Vagina (tissue), 2 donors: ENCODE results near the gene ZNF57.

Experiments
- POLR2A ChIP-seq, 2 donors: fragments of 450-650 bp; IDR thresholded peaks; one replicate each; pipeline ENCODE4 v1.6.1; 2017; ENCODE audit warnings: antibody characterized with exemption in 2 of 2, mild to moderate bottlenecking in 2 of 2, moderate library complexity in 2 of 2
- POLR2AphosphoS5 ChIP-seq, 2 donors: sonication (generic); formaldehyde crosslinking; IDR thresholded peaks; one replicate each; pipeline ENCODE4 v1.9.0; 2017; ENCODE audit warnings: antibody characterized with exemption in 2 of 2, mild to moderate bottlenecking in 2 of 2, low read depth in 1 of 2; ENCODE audit not compliant: insufficient read depth in 1 of 2
- TF ChIP-seq, protein P1 (sequence below), 3 experiments: fragments of 450-650 bp in 2 of 3; fragments of 200-600 bp in 1 of 3; sonication (generic) in 1 of 3; IDR thresholded peaks; one replicate each; pipeline ENCODE4 v1.5.1; 2017 to 2019; ENCODE audit warnings: antibody characterized with exemption in 3 of 3, mild to moderate bottlenecking in 2 of 3, moderate library complexity in 2 of 3

DNA sequence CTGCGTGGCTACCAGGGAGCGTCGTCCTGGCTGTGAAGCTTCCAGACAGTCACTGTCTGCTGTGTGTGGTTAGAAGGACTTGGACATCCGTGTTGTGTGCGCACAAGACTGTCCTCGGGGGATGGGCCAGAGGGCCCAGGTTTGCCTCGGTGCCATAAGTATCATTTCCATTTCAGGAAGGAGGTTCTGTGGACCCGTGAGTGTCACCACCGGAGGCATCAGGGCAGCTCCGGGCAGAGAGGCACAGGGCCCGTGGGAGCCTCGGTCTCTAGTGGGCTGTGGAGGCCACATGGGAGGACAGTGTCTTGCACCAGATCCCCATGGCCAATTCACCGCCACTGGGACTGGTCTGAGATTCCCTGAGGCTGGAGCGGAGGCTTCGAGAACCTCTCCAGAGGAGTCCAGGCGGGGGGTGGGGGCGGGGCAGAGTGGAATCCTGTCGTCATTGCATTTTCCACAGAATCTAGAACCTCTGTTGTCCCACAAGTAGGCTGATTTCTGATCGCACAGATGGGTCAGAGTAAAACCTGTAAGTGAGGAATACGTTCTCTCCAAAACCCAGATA, 6.0 kb downstream of the ZNF57 start:
- TF ChIP-seq, protein P1, sequence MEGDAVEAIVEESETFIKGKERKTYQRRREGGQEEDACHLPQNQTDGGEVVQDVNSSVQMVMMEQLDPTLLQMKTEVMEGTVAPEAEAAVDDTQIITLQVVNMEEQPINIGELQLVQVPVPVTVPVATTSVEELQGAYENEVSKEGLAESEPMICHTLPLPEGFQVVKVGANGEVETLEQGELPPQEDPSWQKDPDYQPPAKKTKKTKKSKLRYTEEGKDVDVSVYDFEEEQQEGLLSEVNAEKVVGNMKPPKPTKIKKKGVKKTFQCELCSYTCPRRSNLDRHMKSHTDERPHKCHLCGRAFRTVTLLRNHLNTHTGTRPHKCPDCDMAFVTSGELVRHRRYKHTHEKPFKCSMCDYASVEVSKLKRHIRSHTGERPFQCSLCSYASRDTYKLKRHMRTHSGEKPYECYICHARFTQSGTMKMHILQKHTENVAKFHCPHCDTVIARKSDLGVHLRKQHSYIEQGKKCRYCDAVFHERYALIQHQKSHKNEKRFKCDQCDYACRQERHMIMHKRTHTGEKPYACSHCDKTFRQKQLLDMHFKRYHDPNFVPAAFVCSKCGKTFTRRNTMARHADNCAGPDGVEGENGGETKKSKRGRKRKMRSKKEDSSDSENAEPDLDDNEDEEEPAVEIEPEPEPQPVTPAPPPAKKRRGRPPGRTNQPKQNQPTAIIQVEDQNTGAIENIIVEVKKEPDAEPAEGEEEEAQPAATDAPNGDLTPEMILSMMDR (IDR thresholded peaks at IDR 0.05): no peak
- TF ChIP-seq POLR2AphosphoS5 (IDR thresholded peaks at IDR 0.05; ENCODE audit: insufficient read depth in 1 of 2, low read depth in 1 of 2): no peak
- TF ChIP-seq POLR2A (IDR thresholded peaks at IDR 0.05): no peak
